Epidermal melanocyte (primary cell): ENCODE measurements around the gene DAB1.
"Not testable (repeated sequence)": the region's sequence is repeated elsewhere in the genome, so short reads cannot be mapped to it uniquely, and the experiment has no call there.

Source experiments
- DNase-seq: peaks from one replicate; pipeline ENCODE4 v3.0.0; 2011; ENCODE audit warnings: low spot score; ENCODE audit not compliant: insufficient read length

The DAB1 gene

GRCh38 chr1:57362480-57362879 lies 61.4 kb downstream of the DAB1 start:
- DNase-seq: no peak

- DNase-seq: no peak
Observed at GRCh38 chr1:57361516-57361915, 62.3 kb downstream of the DAB1 start.

GRCh38 chr1:57360846-57361407 lies 62.9 kb downstream of the DAB1 start:
- no peak for DNase-seq

GRCh38 chr1:57357462-57357861 lies 66.4 kb downstream of the DAB1 start:
- no peak for DNase-seq

- DNase-seq: no peak
Observed at GRCh38 chr1:57353654-57354053, 70.2 kb downstream of the DAB1 start.

- DNase-seq: no peak
Observed at GRCh38 chr1:57350610-57351009, 73.2 kb downstream of the DAB1 start.

- DNase-seq: no peak
Observed at GRCh38 chr1:57348921-57349320, 74.9 kb downstream of the DAB1 start.

GRCh38 chr1:57345916-57346315 lies 77.9 kb downstream of the DAB1 start:
- no peak for DNase-seq

- DNase-seq: no peak
Observed at GRCh38 chr1:57344265-57344664, 79.6 kb downstream of the DAB1 start.

- not testable (repeated sequence) for DNase-seq
Observed at GRCh38 chr1:57343298-57343915, 80.5 kb downstream of the DAB1 start.

- DNase-seq: no peak
Observed at GRCh38 chr1:57341721-57342120, 82.1 kb downstream of the DAB1 start.

GRCh38 chr1:57340334-57341070 lies 83.4 kb downstream of the DAB1 start:
- DNase-seq: no peak

GRCh38 chr1:57337623-57338022 lies 86.2 kb downstream of the DAB1 start:
- no peak for DNase-seq

GRCh38 chr1:57336793-57337192 lies 87.1 kb downstream of the DAB1 start:
- DNase-seq: no peak

- DNase-seq: no peak
Observed at GRCh38 chr1:57331620-57332019, 92.2 kb downstream of the DAB1 start.

- no peak for DNase-seq
Observed at GRCh38 chr1:57329937-57330336, 93.9 kb downstream of the DAB1 start.

- no peak for DNase-seq
Observed at GRCh38 chr1:57329001-57329527, 94.8 kb downstream of the DAB1 start.

GRCh38 chr1:57327946-57328345 lies 95.9 kb downstream of the DAB1 start:
- no peak for DNase-seq

GRCh38 chr1:57327336-57327735 lies 96.5 kb downstream of the DAB1 start:
- DNase-seq: no peak

GRCh38 chr1:57325536-57325935 lies 98.3 kb downstream of the DAB1 start:
- no peak for DNase-seq

GRCh38 chr1:57325117-57325516 lies 98.7 kb downstream of the DAB1 start:
- no peak for DNase-seq

- no peak for DNase-seq
Observed at GRCh38 chr1:57324388-57324787, 99.5 kb downstream of the DAB1 start.

- no peak for DNase-seq
Observed at GRCh38 chr1:57321776-57322175, 102.1 kb downstream of the DAB1 start.
